UCSD-AML1 (cell line): ENCODE results near the gene WDR31.
"Not testable (repeated sequence)": the region's sequence is repeated elsewhere in the genome, so short reads cannot be mapped to it uniquely, and the experiment has no call there.

Experiments used
- DNase-seq: peaks from one replicate; lab custom pipeline; 2025; ENCODE audit not compliant: unreplicated experiment; lab: John Stamatoyannopoulos, UW

Gene WDR31

DNA sequence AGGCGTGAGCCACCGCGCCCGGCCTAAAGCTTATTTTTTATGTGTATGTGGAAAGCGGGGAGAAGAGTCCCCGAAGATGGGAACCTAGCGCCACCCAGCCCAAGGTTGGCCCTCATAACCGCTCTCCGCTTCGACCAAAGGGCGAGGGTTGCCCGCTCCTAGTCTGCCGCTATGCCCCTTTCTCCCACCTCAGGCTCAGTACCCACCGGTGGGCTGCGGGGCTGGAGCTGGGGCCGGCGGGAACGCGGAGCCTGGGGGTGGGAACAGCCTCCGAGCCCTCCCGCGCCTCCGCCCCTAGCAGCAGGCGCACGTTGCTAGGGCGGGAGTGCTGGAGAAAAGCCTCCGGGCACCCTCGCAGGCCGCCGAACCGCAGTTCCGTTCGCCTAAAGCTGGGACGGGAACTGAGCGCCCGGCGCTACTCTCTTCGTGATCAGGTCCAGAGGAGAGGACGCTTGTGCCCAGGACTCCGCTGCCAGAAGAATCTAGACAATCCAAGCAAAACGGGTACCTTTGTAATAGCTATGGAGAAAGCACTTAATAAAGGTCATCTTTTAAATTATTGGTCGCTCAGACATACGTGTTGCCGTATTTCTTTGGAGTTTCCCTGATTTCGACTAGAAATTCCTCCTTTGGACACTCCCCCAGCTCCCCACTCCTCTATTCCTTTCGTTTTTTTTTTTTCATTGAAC lies at the start of gene WDR31:
TSS of gene WDR31 (minus strand) at position 265 of the 689 bp plus-strand sequence. CDS start 8,253 bp downstream, outside the sequence.
- peak; percentile 90 for DNase-seq

DNA sequence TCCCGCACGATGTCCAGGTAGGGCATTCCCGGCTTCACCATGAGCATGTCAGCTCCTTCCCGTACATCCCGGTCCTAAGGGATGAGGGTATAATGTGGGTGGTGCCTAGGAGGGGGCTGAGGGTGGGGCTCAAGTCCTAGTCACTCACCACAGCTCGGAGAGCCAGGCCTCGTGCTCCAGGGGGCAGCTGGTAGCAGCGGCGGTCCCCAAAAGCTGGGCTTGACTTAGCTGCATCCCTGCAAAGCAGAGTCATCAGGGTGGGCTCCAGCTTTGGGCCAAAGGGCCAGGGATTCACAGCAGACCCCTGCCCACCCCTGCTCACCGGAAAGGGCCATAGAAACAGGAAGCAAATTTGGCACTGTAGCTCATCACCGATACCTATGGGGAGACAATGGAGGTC lies 49.4 kb upstream of the WDR31 start:
- no peak for DNase-seq

DNA sequence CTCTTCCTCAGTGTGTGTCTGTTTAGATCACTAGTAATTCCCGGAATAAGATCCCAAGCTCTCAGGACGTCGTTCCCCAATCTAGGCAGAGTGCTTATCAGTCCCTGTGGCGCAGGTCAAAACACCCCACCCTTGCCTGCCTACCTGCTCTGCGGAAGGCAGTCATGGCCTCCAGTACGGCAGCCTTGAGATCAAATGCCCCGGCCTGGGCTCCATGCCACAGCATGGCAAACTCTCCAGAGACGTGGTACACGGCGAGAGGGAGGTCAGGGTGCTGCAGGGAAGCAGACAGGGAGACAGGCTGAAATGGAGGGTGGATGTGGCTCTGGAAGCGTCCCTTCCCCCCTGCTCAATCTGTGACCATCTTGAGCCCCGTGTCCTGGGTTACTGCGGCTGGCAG lies 48.8 kb upstream of the WDR31 start:
- DNase-seq, result no peak

DNA sequence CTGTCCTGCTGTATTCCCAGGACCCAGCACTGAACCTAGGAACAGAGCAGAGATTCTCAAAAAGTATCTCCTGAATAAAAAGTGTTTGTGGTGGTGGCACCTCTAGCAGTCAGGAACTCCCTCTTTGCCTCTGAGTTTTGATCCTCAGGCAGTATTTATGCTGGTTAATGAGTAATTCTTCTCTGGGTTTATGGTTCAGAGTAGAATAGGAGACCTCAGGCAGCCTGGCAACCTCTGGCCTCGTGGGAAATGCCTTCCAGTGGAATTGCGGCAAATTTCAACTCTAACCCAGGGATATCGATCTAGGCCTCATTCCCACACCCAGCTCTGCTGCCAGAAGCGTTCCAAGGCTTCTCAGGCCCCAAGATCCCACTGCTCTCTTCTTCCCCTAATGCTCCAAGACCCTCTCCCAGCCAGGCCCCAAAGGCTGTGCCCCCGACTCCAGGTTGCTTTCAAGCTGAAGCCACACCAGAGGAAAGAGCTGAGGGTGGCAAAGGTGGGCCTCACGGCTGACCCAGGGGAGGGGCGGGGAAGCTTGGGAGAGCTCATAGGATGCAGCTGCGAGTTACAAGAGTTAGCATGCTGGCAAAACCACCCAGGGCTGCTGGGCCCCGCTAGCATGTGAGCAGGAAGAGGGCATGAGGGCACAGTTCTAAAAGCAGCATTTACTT lies 47.6 kb upstream of the WDR31 start:
- DNase-seq, result no peak

DNA sequence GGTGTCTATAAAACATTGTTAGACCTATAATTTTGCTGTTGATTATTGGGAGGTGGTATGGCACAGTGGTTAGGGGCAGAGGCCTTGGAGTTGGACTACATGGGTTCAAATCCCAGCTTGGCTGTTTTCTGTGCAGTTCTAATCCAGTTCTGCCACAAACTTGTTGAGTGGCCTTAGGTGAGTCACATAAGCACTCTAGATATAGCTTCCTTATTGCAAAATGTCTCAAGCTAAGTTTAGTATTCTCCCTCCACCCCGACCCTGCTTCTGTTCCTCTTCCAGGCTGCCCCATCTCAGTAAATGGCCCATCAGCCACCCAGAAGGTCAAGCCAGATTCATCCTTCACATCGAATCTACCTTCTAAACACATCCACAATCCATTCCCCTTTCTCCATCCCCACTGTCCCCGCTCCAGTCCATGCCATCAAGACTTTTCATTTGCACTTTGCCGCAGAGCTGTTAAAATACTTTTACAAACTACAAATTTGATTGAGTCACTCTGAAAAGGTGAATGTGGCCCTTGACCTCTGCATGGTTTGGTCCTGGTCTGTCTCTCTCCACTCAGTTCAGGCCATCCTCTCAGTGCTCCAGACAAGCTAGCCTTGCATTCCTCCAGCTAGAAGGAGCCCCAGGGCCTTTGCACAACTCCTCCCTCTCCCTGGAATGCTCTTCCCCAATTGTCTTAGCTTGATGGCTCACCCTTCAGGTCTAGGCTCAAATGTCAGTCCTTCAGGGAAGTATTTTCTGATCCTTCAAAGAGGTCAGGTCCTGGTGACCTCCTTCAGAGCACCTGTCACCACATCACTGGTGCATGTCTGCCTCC lies 46.7 kb upstream of the WDR31 start:
- no peak for DNase-seq

DNA sequence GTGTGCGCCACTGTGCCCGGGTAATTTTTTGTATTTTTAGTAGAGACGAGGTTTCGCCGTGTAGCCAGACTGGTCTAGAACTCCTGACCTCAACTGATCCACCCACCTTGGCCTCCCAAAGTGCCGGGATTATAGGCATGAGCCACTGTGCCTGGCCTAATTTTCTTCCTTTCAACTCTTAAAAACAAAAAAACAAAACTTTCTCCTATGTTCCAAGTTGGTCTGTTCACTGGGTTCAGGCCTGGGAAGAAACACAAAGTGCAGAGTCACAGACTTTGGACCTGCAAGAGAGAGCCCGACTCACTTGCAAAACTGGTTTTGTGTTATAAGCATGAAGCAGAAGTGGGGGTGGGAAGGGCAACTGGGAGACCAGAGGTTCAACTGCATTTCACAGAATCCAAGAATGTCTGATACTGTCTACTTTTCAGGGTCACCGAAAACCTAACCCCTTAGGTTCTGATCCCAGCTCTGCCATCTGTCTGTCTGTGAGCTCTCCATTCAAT lies 41.9 kb upstream of the WDR31 start:
- DNase-seq, result no peak

DNA sequence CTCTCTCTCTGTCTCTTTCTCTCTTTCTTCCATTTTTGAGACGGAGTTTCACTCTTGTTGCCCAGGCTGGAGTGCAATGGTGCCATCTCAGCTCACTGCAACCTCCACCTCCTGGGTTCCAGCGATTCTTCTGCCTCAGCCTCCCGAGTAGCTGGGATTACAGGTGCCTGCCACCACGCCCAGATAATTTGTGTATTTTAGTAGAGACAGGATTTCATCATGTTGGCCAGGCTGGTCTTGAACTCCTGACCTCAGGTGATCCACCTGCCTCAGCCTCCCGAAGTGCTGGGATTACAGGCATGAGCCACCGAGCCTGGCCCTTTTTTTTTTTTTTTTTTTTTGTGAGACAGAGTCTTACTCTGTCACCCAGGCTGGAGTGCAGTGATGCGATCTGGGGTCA lies 41.4 kb upstream of the WDR31 start:
- DNase-seq, result not testable (repeated sequence)

DNA sequence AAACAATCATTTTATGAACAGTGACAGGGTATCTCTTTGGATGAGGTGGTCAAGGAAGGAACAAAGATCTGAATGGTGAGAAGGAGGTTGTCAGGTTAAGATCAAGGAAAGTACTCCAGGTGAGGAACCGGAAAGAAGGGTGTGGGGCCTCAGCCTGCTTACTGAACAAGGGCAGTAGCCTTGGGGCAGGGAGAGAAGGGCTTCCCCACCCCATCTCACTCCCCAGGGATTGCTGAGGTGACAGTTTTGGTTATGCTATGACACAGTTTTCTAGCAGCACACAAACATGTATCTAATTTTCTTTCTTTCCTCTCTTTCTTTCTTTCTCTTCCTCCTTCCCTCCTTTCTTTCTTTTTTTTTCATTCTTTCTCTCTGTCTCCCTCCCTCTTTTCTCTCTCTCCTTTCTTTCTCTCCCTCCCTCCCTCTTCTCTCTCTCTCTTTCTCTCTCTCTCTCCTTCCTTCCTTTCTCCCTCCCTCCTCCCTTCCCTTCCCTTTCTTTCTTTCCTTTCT lies 40.8 kb upstream of the WDR31 start:
- no peak for DNase-seq

DNA sequence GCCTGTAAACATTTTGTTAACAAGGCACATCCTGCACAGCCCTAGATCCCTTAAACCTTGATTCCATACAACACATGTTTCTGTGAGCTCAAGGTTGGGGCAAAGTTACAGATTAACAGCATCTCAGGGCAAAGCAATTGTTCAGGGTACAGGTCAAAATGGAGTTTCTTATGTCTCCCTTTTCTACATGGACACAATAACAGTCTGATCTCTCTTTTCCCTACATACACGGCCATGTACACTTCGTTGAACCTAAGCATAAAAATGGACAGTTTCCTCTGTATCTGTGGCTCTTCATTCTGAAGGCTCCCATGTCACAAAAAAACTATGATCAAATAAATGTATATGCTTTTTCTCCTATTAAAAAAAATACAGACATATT lies 39.7 kb upstream of the WDR31 start:
- DNase-seq, result not testable (repeated sequence)

DNA sequence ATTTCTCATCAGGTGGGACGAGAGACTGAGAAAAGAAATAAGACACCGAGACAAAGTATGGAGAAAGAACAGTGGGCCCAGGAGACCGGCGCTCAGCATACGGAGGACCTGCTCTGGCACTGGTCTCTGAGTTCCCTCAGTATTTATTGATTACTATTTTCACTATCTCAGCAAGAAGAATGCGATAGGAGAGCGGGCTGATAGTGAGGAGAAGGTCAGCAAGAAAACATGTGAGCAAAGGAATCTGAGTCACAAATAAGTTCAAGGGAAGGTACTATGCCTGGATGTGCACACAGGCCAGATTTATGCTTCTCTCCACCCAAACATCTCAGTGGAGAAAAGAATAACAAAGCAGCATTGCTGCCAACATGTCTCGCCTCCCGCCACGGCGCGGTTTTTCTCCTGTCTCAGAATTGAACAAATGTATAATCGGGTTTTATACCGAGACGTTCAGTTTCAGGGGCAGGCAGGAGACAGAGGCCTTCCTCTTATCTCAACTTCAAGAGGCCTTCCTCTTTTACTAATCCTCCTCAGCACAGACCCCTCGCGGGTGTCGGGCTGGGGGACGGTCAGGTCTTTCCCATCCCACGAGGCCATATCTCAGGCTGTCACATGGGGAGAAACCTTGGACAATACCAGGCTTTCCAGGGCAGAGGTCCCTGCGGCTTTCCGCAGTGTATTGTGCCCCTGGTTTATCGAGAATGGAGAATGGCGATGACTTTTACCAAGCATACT lies 39.2 kb upstream of the WDR31 start:
- not testable (repeated sequence) for DNase-seq

DNA sequence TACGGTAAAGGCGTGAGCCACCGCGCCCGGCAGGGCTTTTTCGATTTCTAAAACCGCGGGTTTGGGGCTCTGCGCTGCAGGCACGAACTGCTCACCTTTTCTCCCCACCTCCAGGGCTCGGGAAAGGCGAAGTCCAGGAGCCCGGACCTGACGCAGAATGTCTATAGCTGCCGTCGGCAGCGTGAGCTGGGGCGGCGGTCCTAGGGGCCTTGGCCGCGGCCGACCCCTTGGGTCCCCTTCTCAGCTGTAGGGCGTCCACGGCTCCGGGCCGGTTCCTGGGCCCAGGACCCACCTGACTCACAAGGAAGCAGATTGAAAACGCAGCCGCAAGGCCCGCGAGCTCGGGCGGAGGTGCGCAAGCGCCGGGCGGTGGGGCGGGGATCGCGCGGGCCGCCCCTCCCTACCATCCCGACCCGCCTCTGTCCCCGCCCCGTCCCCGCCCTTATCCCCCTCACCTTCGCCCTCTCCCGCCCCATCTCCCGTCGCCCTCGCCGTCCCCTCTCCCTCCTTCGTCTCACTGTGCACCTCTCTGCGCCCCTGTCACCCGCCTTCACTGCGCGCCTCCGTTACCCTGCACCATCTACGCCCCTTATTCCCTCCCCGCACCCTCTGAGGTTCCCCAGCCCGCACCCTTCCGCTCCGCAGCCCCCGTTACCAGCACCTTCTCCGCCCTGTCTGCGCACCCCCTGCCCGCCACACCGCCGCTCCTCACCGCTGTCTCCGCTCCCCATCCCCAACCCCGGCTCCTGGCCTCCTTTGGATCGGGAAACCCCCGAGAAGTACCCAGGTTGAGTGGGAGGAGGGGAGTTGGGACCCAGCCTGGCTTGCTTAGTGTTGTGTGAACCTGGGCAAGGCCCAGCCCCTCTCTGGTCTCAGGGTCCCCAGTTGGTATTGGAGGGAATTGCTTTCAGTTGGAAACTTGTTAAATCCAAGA lies 36.8 kb upstream of the WDR31 start, which contains the start of gene HDHD3:
TSS of gene HDHD3 (minus strand) at position 353 of the 934 bp plus-strand sequence. CDS start 2,632 bp downstream, outside the sequence.
- peak; percentile 75 for DNase-seq

DNA sequence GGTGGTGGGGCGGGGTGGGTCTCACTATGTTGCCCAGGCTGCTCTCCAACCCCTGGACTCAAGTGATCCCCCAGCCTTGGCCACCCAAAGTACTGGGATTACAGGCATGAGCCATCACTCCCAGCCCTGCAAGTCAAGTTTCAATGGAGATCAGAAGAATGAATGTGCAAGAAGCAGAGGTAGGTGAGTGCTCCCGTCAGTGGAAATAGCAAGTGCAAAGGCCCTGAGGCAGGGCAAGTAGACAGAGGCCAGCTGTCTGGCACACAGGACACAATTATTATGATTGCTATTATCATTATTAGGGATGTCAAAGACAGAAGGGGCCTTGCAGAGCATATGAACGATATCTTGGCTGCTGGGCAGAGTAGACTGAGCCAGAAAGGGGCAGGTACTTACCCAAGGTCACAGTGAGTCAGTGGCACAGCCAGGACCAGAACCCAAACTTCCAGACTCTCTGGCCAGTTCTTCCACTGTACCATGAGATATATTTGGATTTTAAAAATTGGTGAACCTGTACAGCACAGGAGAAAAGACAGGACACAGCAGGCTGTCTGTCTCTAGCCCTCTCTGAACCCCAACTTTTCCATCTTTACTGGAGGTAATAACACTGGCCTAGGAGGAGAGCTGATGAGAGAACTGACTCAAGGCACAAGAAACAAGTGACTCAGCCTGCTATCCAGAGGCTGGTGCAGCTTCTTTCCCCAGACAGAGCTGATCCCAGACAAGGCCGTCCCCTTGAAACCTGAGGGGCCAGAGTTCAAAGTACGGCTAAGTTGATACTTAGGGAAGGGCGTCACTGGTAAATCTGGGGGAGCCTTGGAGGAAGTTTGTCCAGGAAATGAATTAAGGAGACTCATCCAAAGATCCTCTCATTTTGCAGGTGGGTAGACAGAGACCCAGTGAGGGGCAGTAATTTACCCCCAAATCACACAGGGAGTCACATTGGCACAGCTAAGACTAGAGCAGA lies 35.3 kb upstream of the WDR31 start:
- DNase-seq, result no peak

DNA sequence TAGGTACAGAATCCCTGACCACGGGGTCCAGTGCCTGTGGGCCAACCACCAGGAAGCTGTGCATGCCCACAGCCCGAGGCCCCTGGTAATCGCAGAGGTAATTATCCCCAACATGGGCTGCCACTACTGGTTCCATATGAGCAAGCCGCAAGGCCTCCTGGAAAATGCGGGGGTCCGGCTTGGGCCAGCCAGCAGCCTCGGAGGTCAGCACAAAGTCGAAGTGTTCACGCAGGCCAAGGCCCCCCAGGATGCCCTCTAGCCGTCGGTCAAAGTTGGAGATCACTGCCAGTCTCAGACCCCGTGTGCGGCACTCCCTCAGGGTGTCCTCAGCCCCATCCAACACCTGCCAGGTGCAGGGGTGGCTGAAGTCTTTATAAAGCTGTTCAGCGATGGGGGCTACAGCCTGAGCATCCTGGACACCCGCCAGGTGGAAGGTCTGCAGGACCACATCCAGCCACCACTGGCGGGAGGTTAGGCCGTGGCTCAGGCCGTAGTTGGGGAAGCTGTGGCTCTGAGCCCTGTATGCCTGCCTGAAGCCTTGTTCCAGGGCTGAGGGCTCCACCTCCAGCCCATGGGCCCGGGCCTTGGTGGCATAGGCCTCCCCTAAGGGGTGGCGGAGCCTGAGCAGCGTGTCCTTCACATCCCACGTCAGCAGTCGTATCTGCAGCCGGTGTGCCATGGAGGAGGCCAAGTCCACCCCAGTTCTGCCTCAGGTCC lies 33.8 kb upstream of the WDR31 start:
- DNase-seq, result no peak

DNA sequence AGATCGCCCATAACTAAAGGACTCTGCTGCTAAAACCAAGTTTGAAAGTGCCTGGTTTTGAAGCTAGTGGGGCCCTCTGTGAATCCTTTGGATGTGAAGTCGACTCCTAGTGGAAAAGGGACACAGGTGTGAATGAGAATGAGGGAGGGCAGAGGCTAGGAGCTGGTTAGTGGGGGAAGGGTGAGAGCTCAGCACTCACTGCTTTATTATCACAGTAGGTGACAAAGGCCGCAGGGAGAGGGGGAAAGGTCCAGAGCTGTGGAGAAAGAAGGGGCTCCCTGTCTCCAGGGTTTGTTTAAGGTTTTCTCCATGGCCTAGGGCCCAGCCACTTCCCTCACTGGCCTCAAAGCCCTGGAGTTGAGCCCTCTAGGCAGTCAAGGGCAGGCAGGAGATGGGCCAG lies 33.2 kb upstream of the WDR31 start:
- no peak for DNase-seq

DNA sequence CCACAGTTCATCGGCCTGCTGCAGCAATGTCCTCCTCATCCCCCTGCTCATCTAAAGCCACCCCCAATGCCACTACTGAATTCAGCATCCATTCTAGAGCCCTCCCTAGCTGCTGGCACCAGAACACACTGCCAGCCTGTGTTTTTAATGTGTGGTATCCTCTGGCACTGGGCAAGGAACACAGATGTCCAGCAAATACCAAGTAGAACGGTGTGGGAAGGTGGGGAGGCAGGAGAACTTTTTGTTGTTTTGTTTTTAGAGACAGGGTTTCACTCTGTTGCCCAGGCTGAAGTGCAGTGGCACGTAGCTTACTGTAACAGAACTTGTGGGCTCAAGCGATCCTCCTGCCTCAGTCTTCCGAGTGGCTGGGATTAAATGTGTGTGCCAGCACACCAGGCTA lies 32.0 kb upstream of the WDR31 start:
- no peak for DNase-seq

DNA sequence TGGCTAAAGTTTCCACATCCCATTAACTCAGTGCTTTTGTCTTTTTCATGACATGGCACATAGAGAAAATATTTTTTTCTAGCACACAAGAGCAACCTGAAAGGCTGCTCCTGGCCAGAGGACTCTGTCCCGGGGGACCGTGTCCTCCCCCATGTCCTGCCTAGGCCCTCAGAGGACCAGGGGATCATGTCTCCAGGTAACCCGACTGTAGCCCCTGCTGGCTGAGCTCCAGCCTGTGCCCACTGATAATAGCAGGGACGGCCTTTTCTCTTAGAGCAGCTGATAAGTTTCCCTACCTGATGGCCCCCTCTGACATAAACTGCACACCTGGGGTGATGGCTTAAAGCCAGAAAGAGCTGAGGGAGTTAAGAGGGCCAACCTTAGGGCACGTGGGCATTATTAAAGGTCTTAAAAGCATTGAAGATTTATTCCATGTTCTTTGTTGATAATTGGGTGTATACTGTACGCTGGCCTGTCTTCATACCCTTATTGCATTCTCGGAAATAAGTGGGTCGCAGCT lies 30.8 kb upstream of the WDR31 start:
- no peak for DNase-seq

DNA sequence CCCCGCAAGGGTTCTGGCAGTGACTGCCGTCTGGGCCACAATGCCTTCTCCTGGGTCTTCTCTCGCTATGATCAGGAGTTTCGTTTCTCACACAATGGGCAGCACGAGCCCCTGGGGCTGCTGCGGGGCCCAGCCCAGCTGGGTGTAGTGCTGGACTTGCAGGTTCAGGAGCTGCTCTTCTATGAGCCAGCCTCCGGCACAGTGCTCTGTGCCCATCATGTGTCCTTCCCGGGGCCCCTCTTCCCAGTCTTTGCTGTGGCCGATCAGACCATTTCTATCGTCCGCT lies 29.7 kb upstream of the WDR31 start:
- DNase-seq, result no peak
